HEK293T (cell line): Measurements from ENCODE around the gene RBM20.

Source experiments
- BHLHE40 ChIP-seq: fragments of 450-650 bp; IDR thresholded peaks from 2 replicates; pipeline ENCODE4 v1.6.1; 2016; ENCODE audit warnings: mild to moderate bottlenecking, moderate library complexity, borderline replicate concordance
- ELF4 ChIP-seq: fragments of 450-650 bp; IDR thresholded peaks from 2 replicates; pipeline ENCODE4 v1.6.1; 2017; ENCODE audit warnings: antibody characterized with exemption
- FOXA1 ChIP-seq: fragments of 450-650 bp; IDR thresholded peaks from 2 replicates; pipeline ENCODE4 v1.6.1; 2016; ENCODE audit warnings: mild to moderate bottlenecking
- FOXK2 ChIP-seq: fragments of 450-650 bp; IDR thresholded peaks from 2 replicates; pipeline ENCODE4 v1.6.1; 2016; ENCODE audit warnings: mild to moderate bottlenecking
- FOXM1 ChIP-seq: fragments of 450-650 bp; IDR thresholded peaks from 2 replicates; pipeline ENCODE4 v1.6.1; 2017; ENCODE audit warnings: mild to moderate bottlenecking, borderline replicate concordance
- HDGF ChIP-seq: fragments of 450-650 bp; IDR thresholded peaks from 2 replicates; pipeline ENCODE4 v1.6.1; 2017; ENCODE audit warnings: antibody characterized with exemption, borderline replicate concordance
- LEF1 ChIP-seq: fragments of 450-650 bp; IDR thresholded peaks from 2 replicates; pipeline ENCODE4 v1.6.1; 2017; ENCODE audit warnings: mild to moderate bottlenecking, borderline replicate concordance
- NFRKB ChIP-seq: fragments of 450-650 bp; IDR thresholded peaks from 2 replicates; pipeline ENCODE4 v1.6.1; 2016; ENCODE audit warnings: mild to moderate bottlenecking, moderate library complexity
- SP1 ChIP-seq: fragments of 450-650 bp; IDR thresholded peaks from 2 replicates; pipeline ENCODE4 v1.6.1; 2017
- TARDBP ChIP-seq: fragments of 450-650 bp; IDR thresholded peaks from 2 replicates; pipeline ENCODE4 v1.6.1; 2016
- ZNF384 ChIP-seq: fragments of 450-650 bp; IDR thresholded peaks from 2 replicates; pipeline ENCODE4 v1.6.1; 2016

GRCh38 chr10:110840225-110840922 is 196.2 kb downstream of the RBM20 start:
- no peak for TF ChIP-seq ZNF384
- no peak for TF ChIP-seq FOXA1
- no peak for TF ChIP-seq NFRKB
- TF ChIP-seq BHLHE40: no peak
- TF ChIP-seq FOXM1: no peak
- TF ChIP-seq ELF4: no peak
- no peak for TF ChIP-seq SP1
- TF ChIP-seq FOXK2: no peak
- TF ChIP-seq LEF1: no peak
- no peak for TF ChIP-seq HDGF
- TF ChIP-seq TARDBP: no peak
